Lower lobe of right lung (tissue), 2 donors: Measurements from ENCODE around the gene AQP1. TPM values are rescaled to one million over a fixed set of nuclear protein-coding genes. Genes with fewer than 3 reads are reported as not detected.

Experiments
- ATAC-seq, 2 donors: fragments of 200-7000 bp; cut with Tn5 transposase; one replicate each; pipeline ENCODE4 v1.9.1; 2020 to 2022; ENCODE audit warnings: mild to moderate bottlenecking in 2 of 2, moderate library complexity in 2 of 2
- DNase-seq: peaks from one replicate; pipeline ENCODE4 v3.0.0-alpha.2; 2020
- H3K27ac ChIP-seq: fragments of 200-600 bp; one replicate; pipeline ENCODE4 v1.8.0; 2022
- H3K27me3 ChIP-seq: fragments of 200-600 bp; one replicate; pipeline ENCODE4 v1.8.0; 2022; ENCODE audit warnings: low read depth
- H3K36me3 ChIP-seq: fragments of 200-600 bp; one replicate; pipeline ENCODE4 v1.8.0; 2022; ENCODE audit warnings: mild to moderate bottlenecking
- H3K4me1 ChIP-seq: fragments of 200-600 bp; one replicate; pipeline ENCODE4 v1.8.0; 2022
- H3K4me3 ChIP-seq: fragments of 200-600 bp; one replicate; pipeline ENCODE4 v1.8.0; 2022; ENCODE audit warnings: mild to moderate bottlenecking
- H3K9me3 ChIP-seq: fragments of 200-600 bp; one replicate; pipeline ENCODE4 v1.8.0; 2022
- intact Hi-C: fragments of 100-400 bp; cut with DNase I; formaldehyde crosslinking; loops from one replicate; pipeline ENCODE4 v1.11.0; 2022
- total RNA-seq: library from RNA; stranded (reverse); fragmentation: NEBNext Ultra II Directional; extraction: Animal tissue kit (Norgen Biotek cat#: 25700); gene quantifications from one replicate; pipeline ENCODE4 v1.2.1, GENCODE V29; 2021
- TF ChIP-seq, protein P1 (sequence below): fragments of 200-600 bp; IDR thresholded peaks from one replicate; pipeline ENCODE4 v1.8.0; 2022; ENCODE audit warnings: antibody characterized with exemption, mild to moderate bottlenecking
- donor health status: DM: no; HTN: yes; CAD: no; lungs with severe emphysema.

Gene AQP1
- total RNA-seq, 1 donor from 2014 or later, result 826 TPM

DNA sequence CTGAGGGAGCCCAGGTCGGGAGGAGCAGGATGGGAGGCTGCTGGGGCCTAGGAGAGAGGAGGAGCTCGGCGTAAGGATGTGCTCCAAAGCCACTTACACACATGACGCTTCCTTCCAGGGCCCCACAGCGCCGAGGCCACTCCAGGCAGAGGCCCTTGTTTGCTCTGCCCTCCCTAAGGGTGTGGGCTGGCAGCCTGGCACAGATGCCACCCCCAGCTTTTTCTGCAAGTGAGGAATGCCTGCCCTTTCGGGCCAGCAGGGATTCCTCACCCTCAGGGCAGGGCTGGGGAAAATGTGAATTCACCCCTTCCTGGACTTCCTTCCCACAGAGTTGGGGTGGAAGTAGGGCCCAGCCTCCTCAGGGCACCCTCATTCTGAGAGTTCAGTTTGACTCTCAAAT lies 5.6 kb upstream of the AQP1 start:
- Histone ChIP-seq H3K9me3 (no peaks in the 10 kb centered on the region), H3K36me3 (no peaks in the 10 kb centered on the region), H3K27me3 (no peaks in the 10 kb centered on the region), H3K4me1 (peaks cover 74% of the 10 kb centered on the region), H3K27ac (peak overlapping the region; percentile 62), H3K4me3 (no peak overlapping the region)
- TF ChIP-seq, protein P1, sequence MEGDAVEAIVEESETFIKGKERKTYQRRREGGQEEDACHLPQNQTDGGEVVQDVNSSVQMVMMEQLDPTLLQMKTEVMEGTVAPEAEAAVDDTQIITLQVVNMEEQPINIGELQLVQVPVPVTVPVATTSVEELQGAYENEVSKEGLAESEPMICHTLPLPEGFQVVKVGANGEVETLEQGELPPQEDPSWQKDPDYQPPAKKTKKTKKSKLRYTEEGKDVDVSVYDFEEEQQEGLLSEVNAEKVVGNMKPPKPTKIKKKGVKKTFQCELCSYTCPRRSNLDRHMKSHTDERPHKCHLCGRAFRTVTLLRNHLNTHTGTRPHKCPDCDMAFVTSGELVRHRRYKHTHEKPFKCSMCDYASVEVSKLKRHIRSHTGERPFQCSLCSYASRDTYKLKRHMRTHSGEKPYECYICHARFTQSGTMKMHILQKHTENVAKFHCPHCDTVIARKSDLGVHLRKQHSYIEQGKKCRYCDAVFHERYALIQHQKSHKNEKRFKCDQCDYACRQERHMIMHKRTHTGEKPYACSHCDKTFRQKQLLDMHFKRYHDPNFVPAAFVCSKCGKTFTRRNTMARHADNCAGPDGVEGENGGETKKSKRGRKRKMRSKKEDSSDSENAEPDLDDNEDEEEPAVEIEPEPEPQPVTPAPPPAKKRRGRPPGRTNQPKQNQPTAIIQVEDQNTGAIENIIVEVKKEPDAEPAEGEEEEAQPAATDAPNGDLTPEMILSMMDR, result no peak
- intact Hi-C loops, result no loop called here
- DNase-seq (peak; percentile 88), ATAC-seq (peak; percentile 86)

DNA sequence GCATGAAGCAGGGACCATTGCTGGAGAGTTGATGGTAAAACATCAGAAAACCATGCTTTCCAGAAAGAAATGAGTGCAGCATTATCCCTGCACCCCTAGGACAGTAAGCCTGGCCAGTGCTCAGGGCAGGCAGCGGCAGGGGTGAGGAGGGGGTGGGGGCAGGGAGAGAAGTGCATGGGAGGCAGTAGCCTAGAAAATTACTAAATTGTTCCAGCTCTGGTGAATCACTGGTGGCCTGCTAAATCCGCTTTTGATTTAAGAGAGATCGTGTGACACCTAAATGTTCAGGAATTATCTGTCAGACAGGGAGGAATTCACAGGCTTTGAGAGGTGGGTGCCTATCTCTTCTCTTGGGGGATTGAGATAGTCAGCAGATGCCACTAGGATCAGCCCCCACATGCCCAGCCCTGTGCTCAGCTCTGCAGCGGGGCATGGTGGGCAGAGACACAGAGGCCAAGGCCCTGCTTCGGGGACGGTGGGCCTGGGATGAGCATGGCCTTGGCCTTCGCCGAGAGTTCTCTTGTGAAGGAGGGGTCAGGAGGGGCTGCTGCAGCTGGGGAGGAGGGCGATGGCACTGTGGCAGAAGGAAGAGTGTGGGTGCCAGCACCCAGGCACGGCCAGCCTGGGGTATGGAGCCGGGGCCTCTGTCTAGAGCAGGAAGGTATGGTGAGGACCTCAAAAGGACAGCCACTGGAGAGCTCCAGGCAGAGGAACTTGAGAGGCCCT lies 5.0 kb upstream of the AQP1 start:
- DNase-seq (no peak), ATAC-seq (no peak)
- Histone ChIP-seq H3K9me3 (no peaks in the 10 kb centered on the region), H3K27ac (peak overlapping the region; percentile 62), H3K4me1 (peaks cover 77% of the 10 kb centered on the region), H3K4me3 (no peak overlapping the region), H3K36me3 (no peaks in the 10 kb centered on the region), H3K27me3 (no peaks in the 10 kb centered on the region)
- TF ChIP-seq, protein P1, result no peak
- intact Hi-C loops, result no loop called here

DNA sequence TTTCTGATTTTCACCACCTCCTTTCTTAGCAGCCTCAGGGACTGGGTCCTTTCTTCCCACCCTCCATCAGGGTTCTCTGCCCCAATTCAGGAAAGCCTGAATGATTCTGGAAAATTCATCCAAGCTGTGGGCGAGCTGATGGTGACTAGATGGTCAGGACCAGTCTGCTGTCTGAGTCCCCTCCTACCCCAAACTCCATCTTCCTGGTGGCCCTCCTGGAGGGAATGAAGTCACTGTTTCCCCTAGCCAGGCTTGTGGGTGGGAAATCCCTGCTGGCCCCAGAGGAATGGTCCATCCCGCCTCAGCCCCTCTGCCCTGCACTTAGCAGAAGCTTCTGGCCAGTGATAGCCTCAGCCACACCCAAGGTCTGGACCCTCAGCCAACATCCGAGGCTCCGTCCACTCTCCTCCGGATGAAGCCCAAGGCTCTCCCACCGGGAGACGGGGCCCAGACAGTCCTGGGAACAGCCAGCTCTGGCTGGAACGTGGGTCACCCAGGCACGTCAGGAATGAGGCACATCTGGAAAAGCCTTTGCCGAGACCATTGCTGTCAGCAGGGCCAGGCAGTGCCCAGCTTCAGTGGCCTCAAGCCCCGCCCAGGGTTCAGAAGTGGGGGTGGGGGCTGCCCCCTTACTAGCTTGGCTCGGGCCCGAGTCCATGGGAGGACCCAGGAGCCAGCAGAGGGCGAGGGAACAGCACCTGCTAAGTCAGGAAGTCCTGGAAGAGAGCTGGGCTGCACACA lies 4.0 kb upstream of the AQP1 start:
- Histone ChIP-seq H3K9me3 (no peaks in the 10 kb centered on the region), H3K36me3 (no peaks in the 10 kb centered on the region), H3K4me1 (peaks cover 77% of the 10 kb centered on the region), H3K27me3 (no peaks in the 10 kb centered on the region), H3K4me3 (no peak overlapping the region), H3K27ac (peak overlapping the region; percentile 62)
- no peak for DNase-seq
- TF ChIP-seq, protein P1, result no peak
- intact Hi-C loops, result no loop called here
- no peak for ATAC-seq

DNA sequence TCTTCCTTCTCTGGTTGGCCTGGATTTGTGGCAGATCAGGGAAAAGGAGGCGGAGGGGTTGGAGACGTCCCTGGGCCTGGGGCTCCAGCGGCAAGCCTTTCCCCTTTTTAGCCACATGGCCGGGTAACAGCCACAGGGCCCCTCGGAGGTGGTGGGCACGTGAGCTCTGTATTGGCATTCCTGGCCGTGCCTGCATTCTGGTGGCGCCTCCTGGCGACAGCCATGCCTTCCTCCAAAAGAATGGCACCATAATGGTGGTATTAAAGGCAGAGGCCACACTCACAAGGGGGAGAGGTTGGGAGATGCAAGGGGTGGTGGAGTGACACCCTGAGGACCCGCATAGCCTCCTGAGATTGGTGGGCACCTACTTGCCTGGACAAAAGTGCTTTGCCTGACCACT lies 3.0 kb upstream of the AQP1 start:
- H3K27ac ChIP-seq, result no peak overlapping the region
- DNase-seq (no peak), ATAC-seq (no peak)
- no peaks in the 10 kb centered on the region for H3K36me3 ChIP-seq
- TF ChIP-seq, protein P1, result no peak
- H3K4me1 ChIP-seq, result peaks cover 71% of the 10 kb centered on the region
- intact Hi-C loops, result no loop called here
- no peak overlapping the region for H3K4me3 ChIP-seq
- H3K27me3 ChIP-seq, result no peaks in the 10 kb centered on the region
- H3K9me3 ChIP-seq, result no peaks in the 10 kb centered on the region

DNA sequence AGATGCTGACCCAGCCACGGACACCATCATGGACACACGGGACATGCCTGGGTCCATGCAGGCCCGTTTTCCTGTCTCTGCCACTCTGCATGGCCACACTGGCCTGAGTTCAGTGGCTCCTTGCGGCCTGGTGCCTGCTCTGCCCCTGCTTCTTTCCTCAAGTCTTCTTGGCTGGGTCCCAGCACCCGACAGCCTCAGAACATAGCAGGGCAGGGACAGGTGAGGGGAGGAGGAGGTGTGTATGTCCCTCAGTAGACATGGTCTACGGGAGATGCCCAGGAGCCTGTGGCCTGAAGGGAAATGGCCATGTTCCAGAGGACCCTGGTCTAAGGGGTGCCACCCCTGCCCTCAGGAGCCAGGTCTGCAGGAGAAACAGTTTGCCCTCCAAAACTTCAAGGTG lies 2.2 kb upstream of the AQP1 start:
- no peak for ATAC-seq

More for the DNA sequence above, 2.2 kb upstream of the AQP1 start:
- no peaks in the 10 kb centered on the region for H3K9me3 ChIP-seq
- no peak overlapping the region for H3K27ac ChIP-seq
- no peaks in the 10 kb centered on the region for H3K36me3 ChIP-seq
- TF ChIP-seq, protein P1, result no peak
- H3K4me3 ChIP-seq, result no peak overlapping the region
- H3K27me3 ChIP-seq, result no peaks in the 10 kb centered on the region
- peaks cover 66% of the 10 kb centered on the region for H3K4me1 ChIP-seq
- DNase-seq, result peak; percentile 74
- intact Hi-C loops, result no loop called here
